Osteocyte (in vitro differentiated cells): Measurements from ENCODE around the gene COL5A2. TPM values are rescaled to one million over a fixed set of nuclear protein-coding genes. Genes with fewer than 3 reads are reported as not detected.
A peak's percentile ranks its signal among the peaks of the same experiment; 100 is the strongest.

Source experiments
- DNase-seq: peaks from one replicate; pipeline ENCODE4 v3.0.0; 2021; ENCODE audit warnings: mixed read lengths; ENCODE audit not compliant: unreplicated experiment; ENCODE audit errors: extremely low spot score
- H3K27ac Mint-ChIP-seq: one replicate; pipeline ENCODE4 v1.8.0; 2021; ENCODE audit warnings: mild to moderate bottlenecking, mixed read lengths; ENCODE audit not compliant: unreplicated experiment
- H3K27me3 Mint-ChIP-seq: one replicate; pipeline ENCODE4 v1.8.0; 2021; ENCODE audit warnings: mixed read lengths; ENCODE audit not compliant: unreplicated experiment
- H3K36me3 Mint-ChIP-seq: one replicate; pipeline ENCODE4 v1.8.0; 2021; ENCODE audit warnings: mixed read lengths; ENCODE audit not compliant: unreplicated experiment
- H3K4me1 Mint-ChIP-seq: one replicate; pipeline ENCODE4 v1.8.0; 2021; ENCODE audit warnings: mixed read lengths; ENCODE audit not compliant: unreplicated experiment
- H3K4me3 Mint-ChIP-seq: one replicate; pipeline ENCODE4 v1.8.0; 2021; ENCODE audit warnings: mild to moderate bottlenecking, moderate library complexity, mixed read lengths; ENCODE audit not compliant: unreplicated experiment
- H3K9me3 Mint-ChIP-seq: one replicate; pipeline ENCODE4 v1.8.0; 2021; ENCODE audit warnings: mixed read lengths; ENCODE audit not compliant: unreplicated experiment
- total RNA-seq: library from RNA; stranded (reverse); gene quantifications from 2 replicates; pipeline ENCODE4 v1.2.1, GENCODE V29; 2021
- TF ChIP-seq, protein P1 (sequence below): fragments of 200-600 bp; sonication (generic); IDR thresholded peaks from 2 replicates; pipeline ENCODE4 v1.5.0; 2021; ENCODE audit warnings: antibody characterized with exemption, mild to moderate bottlenecking, moderate library complexity

Gene COL5A2
- total RNA-seq, 1 donor from 2014 or later: 1,873 TPM

GRCh38 chr2:189014449-189015138 is 165.0 kb downstream of the COL5A2 start:
- no peaks in the 10 kb centered on the region for H3K27me3 Mint-ChIP-seq

DNA sequence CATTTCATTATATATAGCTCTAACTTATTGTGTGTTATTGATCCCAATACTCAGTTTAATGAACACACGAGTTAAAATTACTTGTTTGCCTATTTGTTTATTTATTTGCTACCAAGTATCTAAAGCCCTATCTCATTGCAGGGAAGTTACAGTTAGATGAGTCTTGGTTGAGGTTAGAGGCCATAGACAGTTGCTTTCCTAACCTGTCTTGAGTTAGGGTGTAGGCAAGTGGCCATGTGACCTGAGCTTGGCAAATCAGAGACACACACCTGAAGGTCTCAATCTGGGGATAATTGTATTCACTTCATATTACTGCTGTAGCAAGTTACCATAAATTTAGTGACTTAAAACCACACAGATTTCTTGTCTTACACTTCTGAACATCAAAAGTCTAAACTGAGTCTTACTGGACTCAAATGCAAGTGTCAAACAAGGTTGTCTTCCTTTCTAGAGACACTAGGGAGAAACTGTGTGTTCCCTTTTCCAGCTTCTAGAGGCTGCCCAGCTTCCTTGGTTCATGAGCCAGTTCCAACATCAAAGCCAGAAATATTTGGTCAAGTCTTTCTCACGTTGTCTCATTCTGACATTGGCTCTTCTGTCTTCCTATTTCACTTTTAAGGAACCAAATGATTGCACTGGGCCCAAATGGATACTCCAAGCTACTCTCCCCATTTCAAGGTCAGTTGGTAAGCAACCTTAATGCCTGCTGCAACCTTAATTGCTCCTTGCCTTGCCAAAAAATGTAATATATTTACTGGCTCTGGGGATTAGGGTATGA is 165.7 kb downstream of the COL5A2 start:
- Mint-ChIP-seq H3K4me1 (peaks cover 83% of the 10 kb centered on the region), H3K9me3 (no peaks in the 10 kb centered on the region), H3K27me3 (no peaks in the 10 kb centered on the region), H3K4me3 (no peak overlapping the region), H3K36me3 (peaks cover 37% of the 10 kb centered on the region), H3K27ac (peak overlapping the region; percentile 88)
- DNase-seq: no peak
- TF ChIP-seq, protein P1, sequence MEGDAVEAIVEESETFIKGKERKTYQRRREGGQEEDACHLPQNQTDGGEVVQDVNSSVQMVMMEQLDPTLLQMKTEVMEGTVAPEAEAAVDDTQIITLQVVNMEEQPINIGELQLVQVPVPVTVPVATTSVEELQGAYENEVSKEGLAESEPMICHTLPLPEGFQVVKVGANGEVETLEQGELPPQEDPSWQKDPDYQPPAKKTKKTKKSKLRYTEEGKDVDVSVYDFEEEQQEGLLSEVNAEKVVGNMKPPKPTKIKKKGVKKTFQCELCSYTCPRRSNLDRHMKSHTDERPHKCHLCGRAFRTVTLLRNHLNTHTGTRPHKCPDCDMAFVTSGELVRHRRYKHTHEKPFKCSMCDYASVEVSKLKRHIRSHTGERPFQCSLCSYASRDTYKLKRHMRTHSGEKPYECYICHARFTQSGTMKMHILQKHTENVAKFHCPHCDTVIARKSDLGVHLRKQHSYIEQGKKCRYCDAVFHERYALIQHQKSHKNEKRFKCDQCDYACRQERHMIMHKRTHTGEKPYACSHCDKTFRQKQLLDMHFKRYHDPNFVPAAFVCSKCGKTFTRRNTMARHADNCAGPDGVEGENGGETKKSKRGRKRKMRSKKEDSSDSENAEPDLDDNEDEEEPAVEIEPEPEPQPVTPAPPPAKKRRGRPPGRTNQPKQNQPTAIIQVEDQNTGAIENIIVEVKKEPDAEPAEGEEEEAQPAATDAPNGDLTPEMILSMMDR: no peak

More at GRCh38 chr2:189014449-189015138, 165.0 kb downstream of the COL5A2 start:
- no peak for DNase-seq
- Mint-ChIP-seq H3K27ac (peak overlapping the region; percentile 88), H3K4me3 (no peak overlapping the region), H3K4me1 (peaks cover 86% of the 10 kb centered on the region), H3K36me3 (peaks cover 33% of the 10 kb centered on the region), H3K9me3 (no peaks in the 10 kb centered on the region)
- TF ChIP-seq, protein P1: no peak

GRCh38 chr2:189013031-189013430 is 166.5 kb downstream of the COL5A2 start:
- Mint-ChIP-seq H3K36me3 (peaks cover 45% of the 10 kb centered on the region), H3K4me3 (no peak overlapping the region), H3K27ac (peak overlapping the region; percentile 80), H3K9me3 (no peaks in the 10 kb centered on the region), H3K27me3 (no peaks in the 10 kb centered on the region), H3K4me1 (peaks cover 82% of the 10 kb centered on the region)
- no peak for DNase-seq
- TF ChIP-seq, protein P1: no peak

DNA sequence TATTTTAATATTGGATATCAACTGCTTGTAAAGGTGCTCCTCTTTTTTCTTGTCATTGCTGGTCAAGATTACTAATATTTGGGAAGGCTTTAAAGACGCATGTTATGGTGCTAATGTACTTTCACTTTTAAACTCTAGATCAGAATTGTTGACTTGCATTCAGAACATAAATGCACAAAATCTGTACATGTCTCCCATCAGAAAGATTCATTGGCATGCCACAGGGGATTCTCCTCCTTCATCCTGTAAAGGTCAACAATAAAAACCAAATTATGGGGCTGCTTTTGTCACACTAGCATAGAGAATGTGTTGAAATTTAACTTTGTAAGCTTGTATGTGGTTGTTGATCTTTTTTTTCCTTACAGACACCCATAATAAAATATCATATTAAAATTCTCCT is 167.2 kb downstream of the COL5A2 start:
- no peak for DNase-seq
- Mint-ChIP-seq H3K27ac (peak overlapping the region; percentile 80), H3K27me3 (no peaks in the 10 kb centered on the region), H3K4me3 (no peak overlapping the region), H3K9me3 (no peaks in the 10 kb centered on the region), H3K4me1 (peaks cover 80% of the 10 kb centered on the region), H3K36me3 (peaks cover 52% of the 10 kb centered on the region)
- TF ChIP-seq, protein P1: no peak

- Mint-ChIP-seq H3K36me3 (peaks cover 62% of the 10 kb centered on the region), H3K4me3 (no peak overlapping the region), H3K4me1 (peaks cover 71% of the 10 kb centered on the region), H3K27ac (peak overlapping the region; percentile 56), H3K9me3 (no peaks in the 10 kb centered on the region), H3K27me3 (no peaks in the 10 kb centered on the region)
- TF ChIP-seq, protein P1: no peak
- DNase-seq: no peak
These were observed 169.0 kb downstream of the COL5A2 start for GRCh38 chr2:189010536-189010935.
